GM18951 (cell line): Measurements from ENCODE around the gene DCAKD.
"Not testable (repeated sequence)": the region's sequence is repeated elsewhere in the genome, so short reads cannot be mapped to it uniquely, and the experiment has no call there.

Source experiments
- POLR2A ChIP-seq: IDR thresholded peaks from 4 replicates; pipeline ENCODE4 v1.6.1; 2011; ENCODE audit warnings: mild to moderate bottlenecking; ENCODE audit not compliant: insufficient read length, insufficient read depth; ENCODE audit errors: extremely low read depth
- in situ Hi-C: fragments of 300-500 bp; cut with MboI; formaldehyde crosslinking; loops from one replicate; pipeline ENCODE4 v1.12.0; 2022; ENCODE audit warnings: low sequenced_read_pairs, mixed read lengths, inconsistent platforms; ENCODE audit not compliant: unreplicated experiment

DCAKD gene

GRCh38 chr17:45052052-45052772 is 780 bp upstream of the DCAKD start:
- peak; percentile 44 for TF ChIP-seq POLR2A
- in situ Hi-C loops, result no loop called here

GRCh38 chr17:45051720-45052051 is 254 bp upstream of the DCAKD start:
- in situ Hi-C loops, result not testable (repeated sequence)

GRCh38 chr17:45050481-45051059 is 862 bp downstream of the DCAKD start:
- in situ Hi-C loops, result no loop called here

GRCh38 chr17:45048795-45049563 is 2.5 kb downstream of the DCAKD start:
- no peak for TF ChIP-seq POLR2A
- in situ Hi-C loops, result no loop called here

More at GRCh38 chr17:45050481-45051059, 862 bp downstream of the DCAKD start:
- no peak for TF ChIP-seq POLR2A

GRCh38 chr17:45046537-45047125 is 4.8 kb downstream of the DCAKD start:
- in situ Hi-C loops, result no loop called here
- TF ChIP-seq POLR2A, result no peak

- in situ Hi-C loops, result no loop called here
- TF ChIP-seq POLR2A, result no peak
Measured at GRCh38 chr17:45043813-45044540, 7.5 kb downstream of the DCAKD start.

- in situ Hi-C loops, result no loop called here
- TF ChIP-seq POLR2A, result no peak
Measured at GRCh38 chr17:45042346-45043120, 8.9 kb downstream of the DCAKD start.

GRCh38 chr17:45040459-45040858 is 11.0 kb downstream of the DCAKD start:
- in situ Hi-C loops, result no loop called here
- no peak for TF ChIP-seq POLR2A

GRCh38 chr17:45038728-45039634 is 12.5 kb downstream of the DCAKD start:
- in situ Hi-C loops, result no loop called here
- no peak for TF ChIP-seq POLR2A

- in situ Hi-C loops, result no loop called here
Measured at GRCh38 chr17:45036691-45037090, 14.7 kb downstream of the DCAKD start.

GRCh38 chr17:45035848-45036247 is 15.6 kb downstream of the DCAKD start:
- no peak for TF ChIP-seq POLR2A
- in situ Hi-C loops, result no loop called here

More at GRCh38 chr17:45036691-45037090, 14.7 kb downstream of the DCAKD start:
- no peak for TF ChIP-seq POLR2A
